ENCODE results near the gene FAF2. TPM values are rescaled to one million over a fixed set of nuclear protein-coding genes. Genes with fewer than 3 reads are reported as not detected.

FAF2 gene
- total RNA-seq, 4 donors from 2014 or later, result 12.3 to 47.8 (median 32.5) TPM

- Histone ChIP-seq H3K27ac (no peak overlapping the region), H3K4me1 (peaks cover 0 to 6% of the 10 kb centered on the region in 2 donors), H3K4me3 (no peak overlapping the region), H3K36me3 (no peaks in the 10 kb centered on the region), H3K9me3 (no peaks in the 10 kb centered on the region), H3K27me3 (no peaks in the 10 kb centered on the region)
- TF ChIP-seq POLR2A (IDR thresholded peaks at IDR 0.05) (no peak), CTCF (IDR thresholded peaks at IDR 0.05) (no peak)
- intact Hi-C loops (cut with DNase I; ENCODE audit: low total_unique reads), result no loop called here
- no peak for DNase-seq
Measured at GRCh38 chr5:176410486-176411180, 37.6 kb upstream of the FAF2 start.

DNA sequence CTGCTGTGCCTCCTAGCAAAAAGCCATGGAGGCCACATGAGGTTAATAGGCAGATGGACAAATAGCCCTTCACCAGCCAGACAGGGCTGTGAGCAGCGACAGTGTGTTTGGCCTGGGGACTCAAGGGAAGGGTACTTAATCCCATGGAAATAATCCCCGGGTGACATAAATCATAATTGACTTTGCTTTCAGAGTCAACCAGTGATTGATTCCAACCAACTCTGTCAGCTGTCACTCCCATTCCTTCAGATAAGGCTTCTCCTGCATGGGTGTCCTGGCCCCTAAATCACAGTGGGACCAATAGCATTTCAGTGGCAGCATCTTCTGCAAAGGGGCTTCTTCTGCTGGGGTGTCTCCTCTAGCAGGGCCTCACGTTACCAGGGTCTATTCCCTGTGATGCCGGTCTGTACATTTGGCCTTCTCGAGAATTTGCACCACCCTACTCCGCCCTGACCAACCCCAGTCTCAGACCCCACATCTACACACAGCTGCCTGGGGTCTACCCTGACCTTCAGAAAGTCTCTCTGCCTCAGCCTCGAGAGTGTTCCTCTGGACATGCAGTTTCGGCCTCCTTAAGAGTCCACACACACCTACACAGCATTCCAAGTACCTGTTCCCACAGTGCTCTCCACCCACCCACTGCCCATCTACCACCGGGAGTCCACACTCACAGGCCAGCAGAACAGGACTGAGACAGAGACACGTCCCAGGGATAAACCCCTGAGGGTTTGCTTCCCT lies 35.5 kb upstream of the FAF2 start:
- no peak for TF ChIP-seq CTCF (IDR thresholded peaks at IDR 0.05)
- TF ChIP-seq POLR2A (IDR thresholded peaks at IDR 0.05), result no peak
- intact Hi-C loops (cut with DNase I; ENCODE audit: low total_unique reads), result no loop called here
- Histone ChIP-seq H3K4me1 (peaks cover 3 to 10% of the 10 kb centered on the region in 2 donors), H3K9me3 (no peaks in the 10 kb centered on the region), H3K27me3 (no peaks in the 10 kb centered on the region), H3K27ac (no peak overlapping the region), H3K36me3 (no peaks in the 10 kb centered on the region), H3K4me3 (no peak overlapping the region)
- DNase-seq, result no peak

- DNase-seq, result no peak
- Histone ChIP-seq H3K36me3 (no peaks in the 10 kb centered on the region), H3K9me3 (no peaks in the 10 kb centered on the region), H3K4me3 (no peak overlapping the region), H3K4me1 (peaks cover 3 to 10% of the 10 kb centered on the region in 2 donors), H3K27me3 (no peaks in the 10 kb centered on the region), H3K27ac (peak overlapping the region in 1 of 2 donors; percentile 34)
- intact Hi-C loops (cut with DNase I; ENCODE audit: low total_unique reads), result no loop called here
- TF ChIP-seq CTCF (IDR thresholded peaks at IDR 0.05), result no peak
- TF ChIP-seq POLR2A (IDR thresholded peaks at IDR 0.05), result no peak
Measured at GRCh38 chr5:176413255-176413565, 35.0 kb upstream of the FAF2 start.

DNA sequence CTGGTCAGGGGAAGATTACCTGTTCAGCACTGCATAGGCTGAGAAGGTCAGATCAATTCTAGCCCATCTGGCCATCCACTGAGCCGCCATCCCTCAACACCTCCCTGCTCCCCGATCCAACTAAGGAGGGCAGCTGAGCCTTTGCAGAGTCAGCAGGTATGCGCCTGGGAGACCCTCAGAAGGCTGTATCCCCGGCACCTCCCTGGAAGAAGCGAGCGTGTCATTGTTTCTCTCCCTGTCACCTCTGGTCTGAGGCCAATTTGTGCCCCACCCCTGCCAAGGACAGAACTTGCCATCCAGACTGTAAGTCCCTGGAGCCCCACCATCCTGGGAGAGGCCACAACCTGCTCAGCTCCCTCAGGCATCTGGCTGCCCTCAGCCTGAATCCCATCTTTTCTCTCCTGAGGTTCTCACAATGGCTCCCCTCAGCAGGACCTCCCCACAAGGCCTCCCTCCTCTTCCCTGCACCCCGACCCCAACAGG lies 34.4 kb upstream of the FAF2 start:
- Histone ChIP-seq H3K4me1 (peaks cover 3 to 10% of the 10 kb centered on the region in 2 donors), H3K27ac (peak overlapping the region in 1 of 2 donors; percentile 34), H3K27me3 (no peaks in the 10 kb centered on the region), H3K4me3 (no peak overlapping the region), H3K36me3 (no peaks in the 10 kb centered on the region), H3K9me3 (no peaks in the 10 kb centered on the region)
- intact Hi-C loops (cut with DNase I; ENCODE audit: low total_unique reads), result no loop called here
- DNase-seq, result no peak
- no peak for TF ChIP-seq CTCF (IDR thresholded peaks at IDR 0.05)
- no peak for TF ChIP-seq POLR2A (IDR thresholded peaks at IDR 0.05)

DNA sequence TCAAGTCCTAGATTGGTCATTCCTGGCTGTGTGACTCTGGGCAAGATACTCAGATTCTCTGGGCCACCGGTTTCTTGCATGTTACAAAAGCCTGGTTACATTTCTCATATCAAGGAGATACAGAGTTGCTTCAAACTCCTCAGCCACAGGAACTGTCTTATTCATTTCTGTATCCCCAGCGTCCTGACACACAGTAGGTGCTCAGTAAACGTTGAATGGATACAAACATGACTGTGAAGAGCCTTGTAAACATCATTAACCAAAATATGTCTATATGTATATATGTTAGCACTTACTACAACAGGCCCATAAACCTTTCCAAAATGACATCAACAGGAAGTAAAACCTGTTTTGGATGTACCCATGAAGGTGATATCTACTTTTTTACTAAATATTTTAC lies 33.5 kb upstream of the FAF2 start:
- H3K27me3 ChIP-seq, result no peaks in the 10 kb centered on the region
- peaks cover 3 to 10% of the 10 kb centered on the region in 2 donors for H3K4me1 ChIP-seq
- no peak overlapping the region for H3K4me3 ChIP-seq
- H3K9me3 ChIP-seq, result no peaks in the 10 kb centered on the region
- peak overlapping the region; percentile 80 to 94 for H3K27ac ChIP-seq
- TF ChIP-seq POLR2A (IDR thresholded peaks at IDR 0.05), result no peak
- TF ChIP-seq CTCF (IDR thresholded peaks at IDR 0.05), result no peak
- no peaks in the 10 kb centered on the region for H3K36me3 ChIP-seq
- no peak for DNase-seq
- intact Hi-C loops (cut with DNase I; ENCODE audit: low total_unique reads), result no loop called here
